ENCODE results near the gene HSP90AB1. TPM values are rescaled to one million over a fixed set of nuclear protein-coding genes. Genes with fewer than 3 reads are reported as not detected.

The HSP90AB1 gene
- total and polyA plus RNA-seq, 2 experiments from 2014 or later, result 440 to 891 TPM

DNA sequence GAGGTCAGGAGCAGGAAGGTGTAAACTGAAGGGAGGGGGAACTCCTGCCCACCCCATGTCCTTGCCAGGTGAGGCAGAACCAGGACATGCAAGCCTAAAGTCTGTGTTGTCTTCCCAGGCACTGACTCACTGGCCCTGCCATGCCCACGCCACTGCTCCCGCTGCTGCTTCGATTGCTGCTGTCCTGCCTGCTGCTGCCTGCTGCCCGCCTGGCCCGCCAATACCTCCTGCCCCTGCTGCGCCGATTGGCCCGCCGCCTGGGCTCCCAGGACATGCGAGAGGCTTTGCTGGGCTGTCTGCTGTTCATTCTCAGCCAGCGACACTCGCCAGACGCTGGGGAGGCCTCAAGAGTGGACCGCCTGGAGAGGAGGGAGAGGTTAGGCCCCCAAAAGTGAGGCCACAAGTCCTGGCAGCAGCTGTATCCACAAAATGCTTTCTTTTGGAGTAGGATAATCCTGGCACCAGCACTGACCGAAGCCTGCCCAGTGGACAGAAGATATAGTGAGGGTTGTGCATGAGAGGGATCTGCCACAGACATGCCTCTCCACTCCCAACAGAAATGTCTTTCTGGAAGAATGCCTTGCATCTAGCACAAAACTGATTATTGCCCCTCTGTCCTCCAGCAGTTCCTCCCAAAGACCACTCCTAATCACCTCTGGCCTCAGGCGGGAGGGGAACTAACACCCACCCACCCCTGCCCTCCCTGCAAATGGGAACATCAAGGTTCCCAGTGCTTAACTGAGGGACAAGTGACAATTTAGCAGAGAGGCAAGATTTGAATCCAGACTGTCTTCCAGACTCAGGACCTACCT, 29.4 kb upstream of the HSP90AB1 start:
- 67% methylated on average over 16 of the region's 16 CpGs for WGBS (ENCODE audit: low lambda C conversion rate, missing lambda C conversion rate)
- Histone ChIP-seq H3K4me1 (ENCODE audit: insufficient read depth) (peaks cover 23% of the 10 kb centered on the region), H3K4me2 (no peak overlapping the region), H2AFZ (no peak overlapping the region), H4K20me1 (ENCODE audit: insufficient read depth, poor library complexity, severe bottlenecking) (no peaks in the 10 kb centered on the region), H3K79me2 (peaks cover 3% of the 10 kb centered on the region), H3K4me3 (no peak overlapping the region), H3K36me3 (replicated peaks; ENCODE audit: insufficient read depth, low read depth) (no peaks in the 10 kb centered on the region), H3K9me3 (ENCODE audit: low read depth) (no peaks in the 10 kb centered on the region), H3K27me3 (no peaks in the 10 kb centered on the region), H3K27ac (peak overlapping the region; percentile 48), H3K9me2 (replicated peaks; ENCODE audit: insufficient read depth) (no peaks in the 10 kb centered on the region)
- TF ChIP-seq EZH2 (IDR thresholded peaks at IDR 0.05; ENCODE audit: borderline replicate concordance) (no peak), EZH2phosphoT487 (IDR thresholded peaks at IDR 0.05; ENCODE audit: low read depth, severe bottlenecking, unreplicated experiment) (no peak), CTCF (IDR thresholded peaks at IDR 0.05; ENCODE audit: poor library complexity) (no peak)
- no peak for DNase-seq (ENCODE audit: low spot score)

DNA sequence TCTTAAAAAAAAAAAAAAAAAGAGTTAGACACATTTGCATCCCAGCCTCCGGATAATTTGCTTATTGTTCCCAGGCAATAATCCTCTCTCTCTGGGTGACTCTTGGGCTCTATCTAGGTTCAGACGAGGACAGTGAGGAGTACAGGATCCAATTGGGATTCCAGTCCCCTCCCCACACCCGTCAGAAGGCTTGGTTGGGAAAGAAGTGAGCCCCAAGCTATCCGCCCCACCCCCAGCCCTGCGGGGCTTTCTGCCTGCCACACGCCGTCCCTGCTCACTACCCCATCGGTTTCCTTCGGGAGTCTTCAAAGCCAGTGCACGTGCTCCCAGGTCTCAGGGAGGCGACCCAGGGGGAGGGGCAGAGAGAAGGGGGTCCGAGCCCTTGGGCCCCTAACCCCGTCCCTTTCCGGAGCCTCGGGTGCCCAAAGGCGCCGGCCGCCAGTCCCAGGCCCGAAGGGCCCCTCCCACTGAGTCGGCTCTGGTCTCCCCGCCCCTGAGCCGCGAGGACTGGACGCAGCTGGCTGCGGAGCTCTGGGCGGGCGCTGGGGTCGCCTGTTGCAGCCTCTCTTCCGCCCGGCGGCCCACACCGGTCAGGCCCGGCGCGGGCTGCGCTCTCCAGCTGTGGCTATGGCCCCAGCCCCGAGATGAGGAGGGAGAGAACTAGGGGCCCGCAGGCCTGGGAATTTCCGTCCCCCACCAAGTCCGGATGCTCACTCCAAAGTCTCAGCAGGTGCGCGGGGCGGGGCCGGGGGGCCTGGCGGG, 27.7 kb upstream of the HSP90AB1 start:
- TF ChIP-seq EZH2 (IDR thresholded peaks at IDR 0.05; ENCODE audit: borderline replicate concordance) (no peak), EZH2phosphoT487 (IDR thresholded peaks at IDR 0.05; ENCODE audit: low read depth, severe bottlenecking, unreplicated experiment) (no peak), CTCF (IDR thresholded peaks at IDR 0.05; ENCODE audit: poor library complexity) (no peak)
- WGBS (ENCODE audit: low lambda C conversion rate, missing lambda C conversion rate), result 4% methylated on average over 44 of the region's 45 CpGs
- DNase-seq (ENCODE audit: low spot score), result peak; percentile 91
- no peaks in the 10 kb centered on the region for H3K9me3 ChIP-seq (ENCODE audit: low read depth)
- peaks cover 3% of the 10 kb centered on the region for H3K79me2 ChIP-seq
- peaks cover 35% of the 10 kb centered on the region for H3K4me1 ChIP-seq (ENCODE audit: insufficient read depth)
- no peaks in the 10 kb centered on the region for H3K36me3 ChIP-seq (replicated peaks; ENCODE audit: insufficient read depth, low read depth)
- H3K9me2 ChIP-seq (replicated peaks; ENCODE audit: insufficient read depth), result no peaks in the 10 kb centered on the region
- peak overlapping the region; percentile 54 for H3K4me3 ChIP-seq
- peak overlapping the region; percentile 95 for H3K4me2 ChIP-seq
- peak overlapping the region; percentile 38 for H2AFZ ChIP-seq
- H3K27me3 ChIP-seq, result no peaks in the 10 kb centered on the region
- peak overlapping the region; percentile 48 for H3K27ac ChIP-seq
- H4K20me1 ChIP-seq (ENCODE audit: insufficient read depth, poor library complexity, severe bottlenecking), result no peaks in the 10 kb centered on the region

GRCh38 chr6:44219815-44220784, 26.8 kb upstream of the HSP90AB1 start:
- 62% methylated on average over 27 of the region's 28 CpGs for WGBS (ENCODE audit: low lambda C conversion rate, missing lambda C conversion rate)
- no peak overlapping the region for H3K4me3 ChIP-seq
- no peaks in the 10 kb centered on the region for H3K36me3 ChIP-seq (replicated peaks; ENCODE audit: insufficient read depth, low read depth)
- no peaks in the 10 kb centered on the region for H4K20me1 ChIP-seq (ENCODE audit: insufficient read depth, poor library complexity, severe bottlenecking)
- H3K4me1 ChIP-seq (ENCODE audit: insufficient read depth), result peaks cover 42% of the 10 kb centered on the region
- no peaks in the 10 kb centered on the region for H3K27me3 ChIP-seq
- H2AFZ ChIP-seq, result no peak overlapping the region
- H3K27ac ChIP-seq, result no peak overlapping the region
- peak; percentile 4 for TF ChIP-seq CTCF (IDR thresholded peaks at IDR 0.05; ENCODE audit: poor library complexity)
- TF ChIP-seq EZH2 (IDR thresholded peaks at IDR 0.05; ENCODE audit: borderline replicate concordance), result no peak
- H3K4me2 ChIP-seq, result peak overlapping the region; percentile 95
- H3K9me3 ChIP-seq (ENCODE audit: low read depth), result no peaks in the 10 kb centered on the region
- no peaks in the 10 kb centered on the region for H3K9me2 ChIP-seq (replicated peaks; ENCODE audit: insufficient read depth)
- no peak for DNase-seq (ENCODE audit: low spot score)
- H3K79me2 ChIP-seq, result peaks cover 8% of the 10 kb centered on the region

Data from hepatocyte (in vitro differentiated cells).